Measurements from ENCODE around the gene CYP2S1. TPM values are rescaled to one million over a fixed set of nuclear protein-coding genes. Genes with fewer than 3 reads are reported as not detected.

The CYP2S1 gene
- total RNA-seq, 1 donor from 2014 or later: 0.56 TPM

DNA sequence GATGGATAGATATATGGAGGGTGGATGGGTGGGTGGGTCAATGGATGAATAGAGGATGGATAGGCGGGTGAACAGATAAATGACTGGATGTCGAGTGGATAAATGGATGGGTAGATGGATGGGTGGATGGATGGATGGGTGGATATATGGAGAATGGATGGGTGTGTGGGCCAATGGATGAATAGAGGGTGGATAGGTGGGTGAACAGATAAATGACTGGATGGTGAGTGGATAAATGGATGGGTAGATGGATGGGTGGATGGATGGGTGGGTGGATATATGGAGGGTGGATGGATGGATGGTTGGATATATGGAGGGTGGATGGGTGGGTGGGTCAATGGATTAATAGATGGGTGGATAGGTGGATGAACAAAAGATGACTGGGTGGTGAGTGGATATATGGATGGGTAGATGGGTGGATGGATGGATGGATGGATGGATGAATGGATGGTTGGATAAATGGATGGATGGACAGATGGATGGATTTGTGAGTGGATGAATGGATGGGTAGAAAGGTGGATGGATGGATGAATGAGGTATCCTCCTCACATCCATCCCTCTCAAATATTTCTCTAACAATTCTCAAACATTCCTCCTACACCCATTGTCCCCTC, 47.0 kb downstream of the CYP2S1 start:
- intact Hi-C loops (cut with DNase I): no loop called here
- DNase-seq: no peak

DNA sequence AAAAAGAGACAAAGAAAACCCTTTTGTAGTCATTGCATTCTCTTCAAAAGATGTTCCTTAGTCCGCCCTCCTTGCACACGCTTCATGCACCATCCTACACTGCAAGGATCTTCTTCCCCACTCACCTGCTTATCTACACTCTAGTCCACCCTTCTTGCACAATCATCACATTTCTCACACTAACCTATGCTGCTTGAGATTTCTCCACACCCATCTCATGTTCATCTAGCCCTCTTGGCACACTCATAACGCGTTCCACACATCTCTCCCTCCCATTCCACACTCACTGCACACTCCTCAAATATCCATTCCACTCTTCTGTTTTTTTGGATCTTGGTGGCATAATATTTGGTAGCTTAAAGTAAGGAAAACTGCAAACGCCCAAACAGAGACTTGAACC, 48.8 kb downstream of the CYP2S1 start:
- ATAC-seq (ENCODE audit: poor library complexity): no peak
- no peak for DNase-seq
- intact Hi-C loops (cut with DNase I): no loop called here

More for the DNA sequence above, 47.0 kb downstream of the CYP2S1 start:
- ATAC-seq (ENCODE audit: poor library complexity): no peak

DNA sequence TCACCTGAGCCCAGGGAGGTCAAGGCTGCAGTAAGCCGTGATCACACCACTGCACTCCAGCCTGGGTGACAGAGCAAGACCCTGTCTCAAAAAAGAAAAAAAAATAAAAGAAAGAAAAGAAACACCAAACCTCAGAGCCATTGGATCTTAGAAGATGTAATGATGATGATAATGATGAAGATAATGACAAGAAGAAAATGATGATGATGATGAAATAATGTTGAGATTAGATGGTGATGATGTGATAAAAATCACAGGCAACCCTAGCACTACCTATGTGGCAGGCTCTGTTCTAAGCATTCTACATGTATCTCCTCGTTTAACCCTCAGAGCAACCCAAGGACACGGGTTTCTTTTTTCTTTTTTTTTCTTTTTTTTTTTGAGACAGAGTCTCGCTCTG, 51.1 kb downstream of the CYP2S1 start:
- ATAC-seq (ENCODE audit: poor library complexity) (no peak), DNase-seq (no peak)
- intact Hi-C loops (cut with DNase I): no loop called here

DNA sequence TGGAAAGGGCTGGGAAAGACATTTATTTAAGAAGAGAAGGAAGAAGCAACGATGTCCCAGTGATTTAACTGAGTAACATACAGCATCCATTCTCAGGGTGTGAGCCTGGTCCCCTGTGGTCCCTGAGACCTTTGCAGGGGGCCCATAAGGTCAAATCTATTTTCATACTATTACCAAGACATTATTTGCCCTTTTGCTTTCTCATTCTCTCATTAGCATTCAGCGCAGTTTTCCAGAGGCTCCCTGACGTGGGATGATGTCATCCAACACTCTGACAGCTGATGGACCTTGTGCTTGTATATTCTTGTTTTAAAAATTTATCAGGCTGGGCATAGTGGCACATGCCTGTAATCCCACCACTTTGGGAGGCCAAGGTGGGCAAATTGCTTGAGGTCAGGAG, 52.8 kb downstream of the CYP2S1 start:
- no peak for ATAC-seq (ENCODE audit: poor library complexity)
- intact Hi-C loops (cut with DNase I): no loop called here
- DNase-seq: no peak

- no peak for DNase-seq
- intact Hi-C loops (cut with DNase I): no loop called here
- ATAC-seq (ENCODE audit: poor library complexity): no peak
These were observed 55.9 kb downstream of the CYP2S1 start for GRCh38 chr19:41248895-41249294.

DNA sequence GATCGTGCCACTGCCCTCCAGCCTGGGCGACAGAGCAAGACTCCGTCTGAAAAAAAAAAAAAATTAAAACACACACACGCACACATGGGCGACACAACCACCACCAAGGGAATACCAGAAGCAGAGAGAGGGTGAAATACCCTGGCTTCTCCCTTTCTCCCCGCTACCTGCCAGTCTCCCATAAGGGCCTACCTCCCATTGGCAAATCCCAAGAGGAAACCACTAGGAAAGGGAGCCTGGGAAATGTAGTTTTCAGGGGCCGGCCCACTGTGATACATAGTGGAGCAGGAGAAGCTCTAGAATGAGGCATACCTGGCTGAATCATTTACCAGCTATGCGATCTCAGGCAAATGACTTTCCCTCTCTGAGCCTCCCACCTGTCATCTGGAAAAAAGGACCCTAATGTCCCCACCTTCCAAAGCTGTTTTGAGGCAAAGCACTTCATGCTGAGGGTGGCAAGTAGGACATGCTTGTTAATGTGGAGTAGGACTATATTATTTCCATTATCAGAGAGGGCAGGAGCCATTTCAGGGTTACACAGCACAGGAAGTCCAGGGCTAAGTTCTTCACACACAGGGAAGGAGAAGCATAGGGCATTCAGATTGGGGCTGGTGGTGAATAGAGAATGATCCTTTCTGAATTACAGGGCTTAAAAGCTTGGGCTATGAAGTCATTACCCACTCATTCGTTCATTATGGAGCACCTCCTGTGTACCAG, 56.8 kb downstream of the CYP2S1 start:
- intact Hi-C loops (cut with DNase I): no loop called here
- DNase-seq (no peak), ATAC-seq (ENCODE audit: poor library complexity) (no peak)

DNA sequence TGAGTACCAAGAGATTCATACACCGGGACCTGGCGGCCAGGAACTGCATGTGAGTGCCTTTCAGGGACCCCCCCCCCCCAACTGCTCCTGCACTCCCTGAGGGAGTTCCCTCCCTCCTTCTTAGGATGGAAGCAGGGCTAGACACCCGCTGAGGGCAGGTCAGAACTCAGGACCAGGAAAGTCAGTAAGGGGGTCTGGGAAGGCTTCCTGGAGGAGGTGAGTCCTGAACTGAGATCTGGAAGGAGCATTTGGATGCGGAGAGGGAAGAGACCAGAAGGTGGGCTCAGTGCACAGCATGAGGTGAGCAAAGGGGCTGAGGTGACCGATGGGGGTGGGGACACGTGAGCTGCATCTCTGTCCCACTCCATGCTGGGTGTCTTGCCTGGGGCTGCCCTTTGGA, 60.6 kb downstream of the CYP2S1 start:
- ATAC-seq (ENCODE audit: poor library complexity) (no peak), DNase-seq (no peak)
- intact Hi-C loops (cut with DNase I): no loop called here

DNA sequence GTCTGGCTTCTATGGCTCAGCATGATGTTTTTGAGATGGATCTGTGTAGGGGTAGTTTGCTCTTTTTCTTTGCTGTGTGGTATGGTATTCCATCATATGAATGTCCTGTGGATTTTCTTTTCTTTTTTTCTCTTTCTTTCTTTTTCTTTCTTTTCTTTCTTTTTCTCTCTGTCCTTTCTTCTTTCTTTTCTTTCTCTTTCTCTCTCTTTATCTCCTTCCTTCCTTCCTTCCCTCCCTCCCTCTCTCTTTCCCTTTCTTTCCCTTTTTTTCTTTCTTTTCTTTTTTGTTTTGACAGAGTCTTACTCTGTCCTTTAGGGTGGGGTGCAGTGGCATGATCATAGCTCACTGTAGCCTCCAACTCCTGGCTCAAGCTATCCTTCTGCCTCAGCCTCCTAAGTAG, 62.2 kb downstream of the CYP2S1 start:
- intact Hi-C loops (cut with DNase I): no loop called here

More for the DNA sequence above, 62.2 kb downstream of the CYP2S1 start:
- DNase-seq (no peak), ATAC-seq (ENCODE audit: poor library complexity) (no peak)

Other genes with a start within 250 kb of the CYP2S1 start
- 0.27 TPM for gene CYP2B6, start 201.9 kb upstream of the CYP2S1 start, total RNA-seq
- not detected for gene CYP2A13, start 104.8 kb upstream of the CYP2S1 start, total RNA-seq
- gene CYP2F1, start 78.8 kb upstream of the CYP2S1 start, total RNA-seq: not detected
- 18.0 TPM for gene AXL, start 26.0 kb downstream of the CYP2S1 start, total RNA-seq
- gene HNRNPUL1, start 71.2 kb downstream of the CYP2S1 start, total RNA-seq: 114 TPM
- 14.3 TPM for gene CCDC97, start 117.0 kb downstream of the CYP2S1 start, total RNA-seq
- 13.1 TPM for gene TGFB1, start 160.7 kb downstream of the CYP2S1 start, total RNA-seq
- gene B9D2, start 170.9 kb downstream of the CYP2S1 start, total RNA-seq: 2.6 TPM
- 3.5 TPM for gene TMEM91, start 183.3 kb downstream of the CYP2S1 start, total RNA-seq
- gene EXOSC5, start 204.1 kb downstream of the CYP2S1 start, total RNA-seq: 17.4 TPM
- 50.4 TPM for gene BCKDHA, start 204.6 kb downstream of the CYP2S1 start, total RNA-seq
- 12.5 TPM for gene B3GNT8, start 234.2 kb downstream of the CYP2S1 start, total RNA-seq
- 113 TPM for gene DMAC2, start 246.7 kb downstream of the CYP2S1 start, total RNA-seq
- gene ERICH4, start 249.9 kb downstream of the CYP2S1 start, total RNA-seq: not detected